H1 (cell line): ENCODE data around the gene SMAGP. TPM values are rescaled to one million over a fixed set of nuclear protein-coding genes. Genes with fewer than 3 reads are reported as not detected.
"Not testable (repeated sequence)": the region's sequence is repeated elsewhere in the genome, so short reads cannot be mapped to it uniquely, and the experiment has no call there.

Source experiments
- CTCF ChIA-PET: fragments of 300-600 bp; sonication (Branson Sonifier 250); formaldehyde crosslinking; loops from one replicate; lab custom pipeline; 2021; ENCODE audit not compliant: partially characterized antibody; lab: Charles Lee
- POLR2A ChIA-PET: fragments of 300-600 bp; sonication (Branson Sonifier 250); formaldehyde crosslinking; loops from one replicate; lab custom pipeline; 2021; ENCODE audit warnings: inconsistent platforms; ENCODE audit not compliant: partially characterized antibody; lab: Charles Lee
- DNase-seq, 2 experiments: peaks; one replicate each; pipeline versions ENCODE4 v3.0.0 to v3.0.0-alpha.2; 2010 to 2022; ENCODE audit warnings: low spot score in 2 of 2, low read depth in 1 of 2, mixed read lengths in 1 of 2
- FAIRE-seq: peaks from 2 replicates; lab custom pipeline; 2011; peaks lifted over from hg19 to GRCh38; lab: Jason Lieb, UNC
- H2AFZ ChIP-seq: 2 replicates; pipeline ENCODE4 v1.8.1; 2012; ENCODE audit warnings: low read length, inconsistent platforms
- H2AK5ac ChIP-seq: 2 replicates; pipeline ENCODE4 v1.6.1; 2013; ENCODE audit warnings: low read depth, low read length
- H2BK120ac ChIP-seq: replicated peaks from 2 replicates; pipeline ENCODE3; 2013; ENCODE audit warnings: low read depth, low read length, inconsistent platforms
- H2BK12ac ChIP-seq: 2 replicates; pipeline ENCODE4 v1.6.1; 2013; ENCODE audit warnings: low read depth, low read length
- H2BK15ac ChIP-seq: 2 replicates; pipeline ENCODE4 v1.6.1; 2013; ENCODE audit warnings: low read length
- H2BK20ac ChIP-seq: 2 replicates; pipeline ENCODE4 v1.6.1; 2013; ENCODE audit warnings: low read length
- H2BK5ac ChIP-seq: 2 replicates; pipeline ENCODE4 v1.6.1; 2013; ENCODE audit warnings: low read depth, low read length
- H3K14ac ChIP-seq: 2 replicates; pipeline ENCODE4 v1.6.1; 2013; ENCODE audit warnings: inconsistent platforms; ENCODE audit not compliant: insufficient read length
- H3K18ac ChIP-seq: 2 replicates; pipeline ENCODE4 v1.6.1; 2013; ENCODE audit warnings: low read length; ENCODE audit errors: extremely low read depth
- H3K23ac ChIP-seq: 2 replicates; pipeline ENCODE4 v1.6.1; 2013; ENCODE audit warnings: inconsistent platforms; ENCODE audit not compliant: insufficient read length
- H3K23me2 ChIP-seq: 2 replicates; pipeline ENCODE4 v1.6.1; 2013; ENCODE audit warnings: low read depth, low read length
- H3K27ac ChIP-seq: 2 replicates; pipeline ENCODE4 v1.6.1; 2011; ENCODE audit warnings: low read depth, low read length, inconsistent platforms
- H3K27me3 ChIP-seq, 4 experiments: replicated peaks in 1 of 4; 1 replicate in 1 of 4; 2 replicates in 3 of 4; pipeline versions ENCODE4 v1.6.1 to v1.8.1; 2011 to 2013; ENCODE audit warnings: low read length in 3 of 4, mild to moderate bottlenecking in 3 of 4, inconsistent platforms in 2 of 4, mixed read lengths in 2 of 4, moderate library complexity in 1 of 4; ENCODE audit not compliant: control insufficient read depth in 3 of 4, insufficient read depth in 3 of 4; ENCODE audit errors: extremely low read depth in 1 of 4
- H3K36me3 ChIP-seq, 4 experiments: 2 replicates each; pipeline versions ENCODE4 v1.6.1 to v1.8.1; 2011 to 2013; ENCODE audit warnings: mild to moderate bottlenecking in 4 of 4, low read length in 3 of 4, moderate library complexity in 2 of 4, control low read depth in 1 of 4, inconsistent platforms in 1 of 4; ENCODE audit not compliant: insufficient read depth in 4 of 4, control insufficient read depth in 2 of 4
- H3K4ac ChIP-seq: replicated peaks from 2 replicates; pipeline ENCODE3; 2013; ENCODE audit warnings: low read length, low read depth, mixed read lengths, inconsistent platforms; ENCODE audit not compliant: insufficient read length
- H3K4me1 ChIP-seq, 4 experiments: replicated peaks in 1 of 4; 1 replicate in 1 of 4; 2 replicates in 3 of 4; pipeline versions ENCODE4 v1.6.1 to v1.8.1; 2011 to 2013; ENCODE audit warnings: low read length in 3 of 4, inconsistent platforms in 2 of 4, mixed read lengths in 1 of 4; ENCODE audit not compliant: insufficient read depth in 4 of 4, control insufficient read depth in 3 of 4
- H3K4me2 ChIP-seq, 2 experiments: 2 replicates each; pipeline versions ENCODE4 v1.6.1 to v1.8.1; 2011 to 2013; ENCODE audit warnings: low read depth in 2 of 2, low read length in 2 of 2, control low read depth in 1 of 2, inconsistent platforms in 1 of 2, mild to moderate bottlenecking in 1 of 2; ENCODE audit not compliant: insufficient read depth in 1 of 2
- H3K4me3 ChIP-seq, 4 experiments: fragments of 200-600, 300-600 bp in 1 of 4; sonication (generic), shearing (Covaris generic), sonication (Bioruptor Twin) in 1 of 4; 2 replicates each; pipeline versions ENCODE4 v1.5.1 to v1.8.1; 2011 to 2016; ENCODE audit warnings: low read length in 4 of 4, low read depth in 3 of 4, control low read depth in 2 of 4, inconsistent platforms in 2 of 4, mild to moderate bottlenecking in 2 of 4, mixed read lengths in 1 of 4, moderate library complexity in 1 of 4; ENCODE audit not compliant: insufficient read depth in 2 of 4; ENCODE audit errors: extremely low read depth in 1 of 4
- H3K56ac ChIP-seq: replicated peaks from 2 replicates; pipeline ENCODE3; 2013; ENCODE audit warnings: low read depth, mild to moderate bottlenecking, mixed read lengths, low read length, inconsistent platforms; ENCODE audit not compliant: insufficient read length
- H3K79me1 ChIP-seq: 2 replicates; pipeline ENCODE4 v1.6.1; 2013; ENCODE audit warnings: low read depth, low read length, control low read depth
- H3K79me2 ChIP-seq, 2 experiments: 2 replicates each; pipeline versions ENCODE4 v1.6.1 to v1.8.1; 2012 to 2013; ENCODE audit warnings: low read length in 2 of 2, mild to moderate bottlenecking in 2 of 2, inconsistent platforms in 1 of 2; ENCODE audit not compliant: insufficient read depth in 2 of 2, control insufficient read depth in 1 of 2
- H3K9ac ChIP-seq, 4 experiments: replicated peaks in 1 of 4; 1 replicate in 1 of 4; 2 replicates in 3 of 4; pipeline versions ENCODE4 v1.6.1 to v1.8.1; 2011 to 2013; ENCODE audit warnings: low read depth in 3 of 4, low read length in 3 of 4, control low read depth in 2 of 4, mild to moderate bottlenecking in 2 of 4, moderate library complexity in 2 of 4, inconsistent platforms in 1 of 4; ENCODE audit errors: extremely low read depth in 1 of 4
- H3K9me3 ChIP-seq, 2 experiments: 2 replicates each; pipeline versions ENCODE4 v1.6.1 to v1.8.1; 2012 to 2013; ENCODE audit warnings: mild to moderate bottlenecking in 2 of 2, moderate library complexity in 2 of 2, control low read depth in 1 of 2, inconsistent platforms in 1 of 2, low read depth in 1 of 2, low read length in 1 of 2, mixed read lengths in 1 of 2; ENCODE audit not compliant: insufficient read depth in 2 of 2
- H4K20me1 ChIP-seq, 2 experiments: replicated peaks in 1 of 2; 2 replicates each; pipeline versions ENCODE3 to v1.8.1; 2011 to 2013; ENCODE audit warnings: inconsistent platforms in 2 of 2, low read length in 2 of 2, mild to moderate bottlenecking in 1 of 2; ENCODE audit not compliant: insufficient read depth in 2 of 2, control insufficient read depth in 1 of 2
- H4K5ac ChIP-seq: 2 replicates; pipeline ENCODE4 v1.6.1; 2013; ENCODE audit warnings: low read length, low read depth, mixed read lengths, inconsistent platforms; ENCODE audit not compliant: insufficient read length
- H4K8ac ChIP-seq: 2 replicates; pipeline ENCODE4 v1.8.0; 2013; ENCODE audit warnings: mild to moderate bottlenecking, moderate library complexity, low read length, inconsistent platforms; ENCODE audit not compliant: insufficient read depth; ENCODE audit errors: extremely low read depth
- H4K91ac ChIP-seq: replicated peaks from 2 replicates; pipeline ENCODE3; 2013; ENCODE audit warnings: low read length, mixed read lengths, inconsistent platforms; ENCODE audit not compliant: insufficient read length
- WGBS, 2 experiments: shearing (Covaris generic) in 1 of 2; methylation state at CpG; one replicate each; pipeline versions ENCODE4 v1.1.6 to v1.1.7; 2013 to 2015; ENCODE audit warnings: low lambda C conversion rate in 2 of 2, mixed read lengths in 2 of 2, inconsistent platforms in 1 of 2, low coverage in 1 of 2, missing lambda C conversion rate in 1 of 2; ENCODE audit not compliant: insufficient replicate concordance in 2 of 2, insufficient coverage in 1 of 2, insufficient read length in 1 of 2; ENCODE audit errors: extremely low coverage in 1 of 2, missing lambda C conversion rate in 1 of 2; 5-methylcytosine and 5-hydroxymethylcytosine counted together
- polyA plus RNA-seq, 7 experiments: library from polyadenylated mRNA; depleted of rRNA in 3 of 7; stranded (reverse) in 5 of 7; unstranded in 2 of 7; fragments of >200 nt in 5 of 7; fragments of 200-250 nt in 2 of 7; gene quantifications; 1 replicate in 5 of 7; 2 replicates in 1 of 7; 4 replicates in 1 of 7; pipeline versions ENCODE4 v1.2.1 to v1.2.3, GENCODE V29; 2011 to 2013; ENCODE audit warnings: missing spikeins in 2 of 7, mixed read lengths in 2 of 7
- total RNA-seq: library from RNA; stranded (reverse); fragmentation: NEBNext Ultra II Directional; extraction: Animal tissue kit (Norgen Biotek cat#: 25700); gene quantifications from 2 replicates; pipeline ENCODE4 v1.2.1, GENCODE V29; 2021

Gene SMAGP
- total and polyA plus RNA-seq, 2 of the 8 experiments (the other 6 are each of a cell fraction or from before 2014, with no cell fraction given) = 9.4 to 12.7 TPM

DNA sequence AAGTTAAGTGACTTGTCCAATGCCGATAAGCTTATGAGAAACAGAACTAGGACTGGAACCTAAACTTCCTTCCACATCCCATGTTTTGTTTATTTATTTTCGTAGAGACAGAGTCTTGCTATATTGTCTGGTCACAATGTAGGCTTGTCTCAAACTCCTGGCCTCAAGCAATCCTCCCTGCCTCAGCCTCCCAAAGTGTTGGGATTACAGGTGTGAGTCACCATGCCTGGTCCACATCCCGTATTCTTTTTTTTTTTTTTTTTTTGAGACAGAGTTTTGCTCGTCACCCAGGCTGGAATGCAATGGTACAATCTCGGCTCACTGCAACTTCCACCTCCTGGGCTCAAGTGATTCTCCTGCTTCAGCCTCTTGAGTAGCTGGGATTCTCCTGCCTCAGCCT, 43.1 kb downstream of the SMAGP start:
- not testable (repeated sequence) for H3K79me2 ChIP-seq, FAIRE-seq, H3K27ac ChIP-seq, H4K8ac ChIP-seq, H3K4me2 ChIP-seq, H3K18ac ChIP-seq, H3K9ac ChIP-seq, H2BK15ac ChIP-seq, H2AK5ac ChIP-seq, H4K91ac ChIP-seq, H2BK20ac ChIP-seq, H3K9me3 ChIP-seq, H2BK120ac ChIP-seq, H3K4ac ChIP-seq, H2AFZ ChIP-seq, H3K4me3 ChIP-seq, H3K23me2 ChIP-seq, H3K56ac ChIP-seq, H3K36me3 ChIP-seq, H2BK5ac ChIP-seq, H3K23ac ChIP-seq, DNase-seq, H3K14ac ChIP-seq, H3K4me1 ChIP-seq, H2BK12ac ChIP-seq, H4K5ac ChIP-seq, H3K79me1 ChIP-seq, H4K20me1 ChIP-seq, H3K27me3 ChIP-seq
- 93% methylated on average over 3 of the region's 5 CpGs; no CpG with 5 or more reads in 1 of the 2 experiments for WGBS, 2 experiments
- POLR2A ChIA-PET = interaction anchor here (0.6 to 1.4 kb wide), 2 partner anchors 9 to 114 kb away, joined by 3 read pairs; partner anchors contain the start of gene POU6F1
- CTCF ChIA-PET = interaction anchor here (1.0 to 2.3 kb wide), 2 partner anchors 27 to 114 kb away, joined by 3 to 7 read pairs; no protein-coding TSS in a partner anchor
